HG02981 (cell line): Measurements from ENCODE around the gene POLR2E.

Experiments used
- ATAC-seq: cut with Tn5 transposase; IDR thresholded peaks from one replicate; pipeline ENCODE4 v1.9.1; 2021; ENCODE audit warnings: mild to moderate bottlenecking, moderate library complexity; ENCODE audit not compliant: unreplicated experiment

POLR2E gene

DNA sequence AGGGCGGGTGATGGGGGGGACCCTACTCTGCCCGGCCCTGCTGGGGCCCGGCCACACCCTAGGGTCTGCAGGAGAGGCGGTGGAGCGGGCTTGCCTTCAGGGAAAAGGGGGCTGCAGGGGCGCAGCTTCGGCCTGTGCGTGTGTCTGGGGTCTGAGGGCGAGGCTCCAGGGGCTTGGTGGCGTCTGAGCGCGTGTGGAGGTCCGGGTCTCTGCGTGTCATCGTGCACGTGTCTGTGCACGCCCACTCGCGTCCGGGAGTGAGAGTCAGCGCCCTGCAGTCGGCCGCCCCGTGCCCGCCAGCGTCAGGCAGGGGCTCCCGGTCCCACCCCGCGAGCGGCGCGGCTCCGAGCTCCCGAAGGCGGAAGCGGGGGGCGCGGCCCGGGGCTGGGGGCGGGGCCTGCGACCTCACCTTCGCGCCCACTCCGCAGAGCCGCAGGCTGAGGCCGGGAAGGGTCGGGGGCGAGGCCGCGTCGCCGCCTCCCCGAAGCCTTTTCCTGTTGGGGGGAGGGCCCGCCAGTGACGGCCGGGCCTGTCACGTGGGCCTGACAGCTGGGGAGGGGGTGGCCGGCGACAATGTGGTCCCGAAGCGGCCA, 28.3 kb downstream of the POLR2E start, which contains the start of gene ARHGAP45:
ARHGAP45 (plus strand) TSS at position 420 of the 593 bp plus-strand sequence. CDS start 239 bp downstream, outside the sequence.
- ATAC-seq = no peak

DNA sequence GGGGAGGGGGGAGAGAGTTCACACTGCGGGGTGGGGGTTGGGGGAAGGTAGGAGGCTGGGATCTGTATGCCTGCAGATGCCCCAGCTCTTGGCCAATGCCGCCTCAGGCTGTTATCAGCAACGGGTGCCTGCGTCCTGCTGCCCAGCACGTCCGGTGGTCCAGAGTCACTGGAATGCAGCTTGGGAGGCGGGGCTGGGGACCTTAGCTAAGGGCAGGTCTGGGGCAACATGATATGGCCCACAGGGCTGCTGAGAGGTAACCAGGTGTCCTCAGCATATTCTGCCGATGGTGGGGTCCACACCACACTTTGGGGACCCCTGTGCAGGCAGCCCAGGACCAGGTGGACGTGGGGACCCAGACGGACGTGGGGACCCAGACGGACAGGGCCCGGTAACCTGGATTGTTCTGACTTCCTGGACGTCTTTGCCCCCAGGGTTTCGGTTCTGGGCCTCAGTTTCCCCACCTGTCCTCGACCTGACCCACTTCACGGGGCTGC, 28.9 kb downstream of the POLR2E start:
- ATAC-seq = no peak

DNA sequence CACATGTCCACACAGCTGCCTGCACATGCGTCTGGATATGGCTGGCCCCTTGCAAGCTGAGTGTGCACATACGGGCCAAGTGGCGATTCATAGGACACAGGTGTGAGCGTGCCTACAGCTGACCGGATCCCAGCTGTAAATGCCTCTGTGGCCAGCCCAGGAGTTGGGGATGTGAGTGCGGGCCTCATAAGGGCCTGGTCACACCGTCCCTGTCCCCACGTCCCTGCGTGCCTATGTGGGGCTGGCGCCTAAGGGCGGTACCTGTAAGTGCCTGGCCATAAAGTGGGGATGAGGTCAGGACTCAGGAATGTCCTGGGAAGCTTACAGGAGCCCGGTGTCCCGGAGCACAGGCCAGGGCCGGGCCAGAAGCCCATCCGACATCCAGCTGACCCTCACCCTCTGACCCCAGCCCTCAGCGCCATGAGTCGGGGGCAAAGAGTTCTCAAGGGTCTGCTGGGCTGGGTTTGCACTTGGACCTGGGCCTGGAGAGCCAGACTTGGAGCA, 29.5 kb downstream of the POLR2E start:
- no peak for ATAC-seq

DNA sequence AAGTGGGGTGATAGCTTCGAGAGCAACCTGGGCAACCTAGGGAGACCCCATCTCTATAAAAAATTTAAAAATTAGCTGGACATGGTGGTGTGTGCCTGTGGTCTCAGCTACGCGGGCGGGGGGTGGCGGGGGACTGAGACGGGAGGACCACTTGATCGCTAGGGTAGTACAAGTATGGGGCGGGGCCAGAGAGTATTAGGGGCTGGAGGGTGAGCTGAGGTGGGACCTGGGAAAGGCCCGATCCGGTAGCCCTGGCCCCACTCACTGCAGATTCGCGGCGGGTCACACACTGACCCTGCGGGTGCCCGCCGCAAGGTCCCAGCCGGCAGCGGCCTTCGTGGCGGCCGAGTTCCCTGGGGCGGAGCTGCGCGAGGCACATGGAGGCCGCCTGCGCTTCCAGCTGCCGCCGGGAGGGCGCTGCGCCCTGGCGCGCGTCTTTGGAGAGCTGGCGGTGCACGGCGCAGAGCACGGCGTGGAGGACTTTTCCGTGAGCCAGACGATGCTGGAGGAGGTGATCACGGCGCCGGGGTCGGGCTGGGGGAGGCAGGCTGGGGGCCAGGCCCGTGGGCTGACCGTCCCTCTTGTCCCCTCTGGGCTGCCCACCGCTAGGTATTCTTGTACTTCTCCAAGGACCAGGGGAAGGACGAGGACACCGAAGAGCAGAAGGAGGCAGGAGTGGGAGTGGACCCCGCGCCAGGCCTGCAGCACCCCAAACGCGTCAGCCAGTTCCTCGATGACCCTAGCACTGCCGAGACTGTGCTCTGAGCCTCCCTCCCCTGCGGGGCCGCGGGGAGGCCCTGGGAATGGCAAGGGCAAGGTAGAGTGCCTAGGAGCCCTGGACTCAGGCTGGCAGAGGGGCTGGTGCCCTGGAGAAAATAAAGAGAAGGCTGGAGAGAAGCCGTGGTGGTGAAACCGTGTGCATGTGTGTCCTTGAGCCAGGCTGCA, 30.2 kb downstream of the POLR2E start:
- ATAC-seq = no peak

DNA sequence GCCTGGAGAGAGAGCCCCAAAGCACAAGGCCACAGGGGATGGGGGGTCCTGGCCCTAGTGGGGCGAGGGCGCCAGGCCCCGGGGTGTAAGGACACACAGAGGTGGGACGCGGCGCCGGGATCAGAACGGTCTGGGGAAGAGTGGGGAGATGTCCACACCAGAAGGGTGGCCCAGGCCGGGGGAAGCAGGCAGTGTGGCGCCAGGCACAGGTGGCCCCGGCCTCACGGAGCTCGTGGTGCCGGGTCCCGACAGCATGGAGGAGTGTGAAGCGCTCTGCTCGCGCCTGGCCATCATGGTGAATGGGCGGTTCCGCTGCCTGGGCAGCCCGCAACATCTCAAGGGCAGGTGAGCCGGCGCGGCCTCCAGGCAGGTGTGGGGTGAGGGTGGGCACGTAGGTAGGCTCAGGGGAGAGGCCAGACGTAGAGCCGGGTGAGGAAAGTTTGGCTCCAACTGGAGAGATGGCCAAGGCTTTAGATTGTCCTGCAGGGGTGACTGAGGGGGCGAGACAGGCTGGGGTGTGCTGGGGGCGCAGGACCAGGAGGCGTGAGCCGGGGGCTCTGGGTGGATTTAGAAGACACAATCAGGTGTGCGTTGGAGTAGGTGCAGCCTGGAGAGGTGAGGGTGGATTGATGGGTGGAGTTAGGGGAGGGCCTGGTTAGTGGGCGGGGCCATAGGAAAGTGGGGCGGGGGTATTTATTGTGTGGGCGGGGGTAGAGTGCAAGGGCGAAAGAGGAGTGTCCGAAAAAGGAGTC, 31.1 kb downstream of the POLR2E start:
- no peak for ATAC-seq

DNA sequence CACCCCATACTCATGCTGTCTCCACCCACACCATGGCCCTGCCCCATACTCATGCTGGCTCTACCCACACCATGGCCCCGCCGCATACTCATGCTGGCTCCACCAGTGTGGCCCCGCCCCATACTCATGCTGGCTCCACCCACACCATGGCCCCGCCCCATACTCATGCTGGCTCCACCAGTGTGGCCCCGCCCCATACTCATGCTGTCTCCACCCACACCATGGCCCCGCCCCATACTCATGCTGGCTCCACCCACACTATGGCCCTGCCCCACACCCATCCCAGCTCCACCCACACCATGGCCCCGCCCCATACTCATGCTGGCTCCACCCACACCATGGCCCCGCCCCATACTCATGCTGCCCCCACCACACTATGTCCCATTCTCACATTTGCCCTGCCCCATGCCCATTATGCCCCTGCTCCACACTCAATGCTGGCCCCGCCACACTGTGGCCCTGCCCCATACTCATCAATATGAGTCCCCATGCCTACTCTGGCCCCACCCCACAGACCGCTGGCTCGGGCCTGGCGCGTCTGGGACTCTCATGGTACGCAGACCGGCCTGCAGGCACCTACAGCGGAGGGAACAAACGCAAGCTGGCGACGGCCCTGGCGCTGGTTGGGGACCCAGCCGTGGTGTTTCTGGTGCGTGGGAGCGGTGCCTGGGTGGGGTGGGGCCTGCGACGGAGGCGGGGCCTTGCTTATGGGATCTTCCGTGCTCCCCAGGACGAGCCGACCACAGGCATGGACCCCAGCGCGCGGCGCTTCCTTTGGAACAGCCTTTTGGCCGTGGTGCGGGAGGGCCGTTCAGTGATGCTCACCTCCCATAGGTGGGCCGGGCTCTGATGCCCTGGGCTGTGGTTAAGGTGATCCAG, 31.9 kb downstream of the POLR2E start:
- ATAC-seq = no peak

DNA sequence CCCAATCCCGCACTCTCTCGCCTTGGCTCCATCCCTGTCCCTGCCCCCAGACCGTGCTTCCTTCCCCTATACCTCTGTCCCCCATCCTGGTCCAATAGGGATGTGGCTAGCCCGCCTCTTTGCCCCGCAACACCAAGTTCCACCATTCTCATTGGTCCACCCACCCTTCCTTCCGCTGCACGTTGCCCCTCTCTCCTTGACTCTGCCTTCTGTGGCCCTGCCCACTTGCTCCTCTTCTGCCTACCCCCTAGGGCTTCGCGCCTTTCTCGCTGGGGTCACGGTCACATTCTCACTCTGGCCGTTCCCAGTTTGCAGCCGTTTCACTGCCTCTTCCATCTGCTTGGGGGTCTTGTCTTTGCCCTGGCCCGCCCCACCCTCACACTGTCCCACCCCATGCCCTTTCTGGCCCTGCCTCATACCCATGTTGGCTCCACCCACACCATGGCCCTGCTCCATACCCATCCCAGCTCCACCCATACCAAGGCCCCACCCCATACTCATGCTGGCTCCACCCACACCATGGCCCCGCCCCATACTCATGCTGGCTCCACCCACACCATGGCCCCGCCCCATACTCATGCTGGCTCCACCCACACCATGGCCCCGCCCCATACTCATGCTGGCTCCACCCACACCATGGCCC, 32.7 kb downstream of the POLR2E start:
- ATAC-seq = no peak

DNA sequence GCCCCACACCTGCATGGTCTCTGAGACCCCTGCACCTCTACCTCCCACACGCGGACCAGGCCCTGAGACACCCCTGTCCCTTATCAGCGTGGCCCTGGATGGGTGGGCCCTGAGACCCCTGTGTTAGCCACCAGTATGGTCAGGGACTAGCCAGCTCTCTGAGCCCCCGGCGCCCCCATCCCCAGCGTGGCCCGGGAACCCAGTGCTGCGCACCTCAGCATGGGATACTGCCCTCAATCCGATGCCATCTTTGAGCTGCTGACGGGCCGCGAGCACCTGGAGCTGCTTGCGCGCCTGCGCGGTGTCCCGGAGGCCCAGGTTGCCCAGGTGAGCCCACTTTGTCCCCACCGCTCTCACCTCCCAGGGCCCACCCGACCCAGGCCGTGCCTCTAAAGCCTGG, 33.2 kb downstream of the POLR2E start:
- ATAC-seq = no peak

DNA sequence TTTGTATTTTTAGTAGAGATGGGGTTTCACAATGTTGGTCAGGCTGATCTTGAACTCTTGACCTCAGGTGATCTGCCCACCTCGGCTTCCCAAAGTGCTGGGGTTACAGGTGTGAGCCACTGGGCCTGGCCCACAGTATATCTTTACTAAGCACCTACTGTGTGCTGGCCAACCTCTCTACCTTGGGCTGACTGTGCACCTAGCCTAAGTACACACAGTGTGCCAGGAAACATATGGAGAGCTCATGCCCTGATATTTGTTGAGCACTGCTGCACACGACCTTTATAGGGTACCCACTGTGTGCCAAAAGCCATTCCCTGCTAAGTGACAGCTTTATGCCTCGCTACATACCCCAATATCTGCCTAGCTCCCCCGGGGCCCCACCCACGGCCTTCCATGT, 34.5 kb downstream of the POLR2E start:
- no peak for ATAC-seq

DNA sequence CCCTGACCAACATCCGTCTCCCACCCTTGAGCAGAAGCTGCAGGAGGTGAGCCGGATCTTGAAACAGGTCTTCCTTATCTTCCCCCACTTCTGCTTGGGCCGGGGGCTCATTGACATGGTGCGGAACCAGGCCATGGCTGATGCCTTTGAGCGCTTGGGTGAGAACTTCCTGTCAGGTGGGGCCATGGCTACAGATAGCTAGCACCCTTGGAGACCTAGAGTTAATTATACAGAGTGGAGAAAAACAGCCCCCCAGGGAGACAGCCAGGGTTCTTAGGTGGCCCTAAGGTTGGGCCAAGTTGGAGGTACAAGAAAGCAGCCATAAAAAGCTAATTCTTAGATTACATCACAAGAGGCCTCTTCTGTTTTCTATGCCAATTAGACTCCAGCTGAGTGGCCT, 37.1 kb downstream of the POLR2E start:
- ATAC-seq = no peak

DNA sequence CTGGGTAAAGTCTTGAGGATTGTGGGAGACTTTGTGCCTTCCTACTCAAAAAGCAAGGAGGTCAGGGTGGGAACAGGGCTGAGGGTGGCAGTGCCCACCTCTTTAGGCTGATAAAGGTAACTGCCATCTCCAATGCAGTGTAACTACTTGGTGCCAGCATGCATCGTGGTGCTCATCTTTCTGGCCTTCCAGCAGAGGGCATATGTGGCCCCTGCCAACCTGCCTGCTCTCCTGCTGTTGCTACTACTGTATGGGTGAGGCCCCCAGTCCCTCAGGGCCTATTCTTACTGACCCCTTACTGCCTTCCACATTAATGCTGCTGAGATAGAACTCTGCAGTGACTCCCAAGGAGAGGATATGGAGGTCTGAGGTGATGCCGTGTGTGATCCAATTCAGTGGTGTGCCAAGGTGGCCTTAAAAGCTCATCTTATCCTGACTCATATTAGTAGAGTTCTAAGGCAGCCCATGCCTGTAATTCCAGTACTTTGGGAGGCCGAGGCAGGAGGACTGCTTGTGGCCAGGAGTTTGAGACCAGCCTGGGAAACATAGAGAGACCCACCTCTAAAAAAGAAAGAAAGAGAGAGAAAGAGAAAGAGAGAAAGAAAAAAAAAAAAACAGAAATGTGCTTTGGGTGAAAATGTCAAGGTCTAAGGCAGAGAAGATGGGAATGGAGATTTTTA, 37.9 kb downstream of the POLR2E start:
- ATAC-seq = no peak

DNA sequence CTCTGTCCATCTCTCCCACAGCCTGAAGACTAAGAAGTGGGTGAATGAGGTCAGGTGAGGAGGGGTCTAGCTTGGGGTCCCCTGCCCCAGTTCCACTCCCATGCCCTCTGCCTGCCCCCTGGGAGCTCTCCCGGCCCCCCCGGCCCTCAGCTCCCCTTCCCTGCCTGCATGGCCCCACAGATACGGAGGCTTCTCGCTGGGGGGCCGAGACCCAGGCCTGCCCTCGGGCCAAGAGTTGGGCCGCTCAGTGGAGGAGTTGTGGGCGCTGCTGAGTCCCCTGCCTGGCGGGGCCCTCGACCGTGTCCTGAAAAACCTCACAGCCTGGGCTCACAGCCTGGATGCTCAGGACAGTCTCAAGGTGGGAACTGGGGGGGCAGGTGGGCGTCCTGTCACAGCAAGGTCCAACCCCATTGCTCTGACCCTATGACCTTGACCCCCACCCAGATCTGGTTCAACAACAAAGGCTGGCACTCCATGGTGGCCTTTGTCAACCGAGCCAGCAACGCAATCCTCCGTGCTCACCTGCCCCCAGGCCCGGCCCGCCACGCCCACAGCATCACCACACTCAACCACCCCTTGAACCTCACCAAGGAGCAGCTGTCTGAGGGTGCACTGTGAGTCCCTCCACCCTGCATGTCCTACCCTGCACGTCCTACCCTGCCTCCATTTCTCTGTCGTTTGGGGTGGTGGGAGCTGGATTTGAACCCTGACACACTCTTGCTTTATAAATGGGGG, 39.1 kb downstream of the POLR2E start:
- ATAC-seq = no peak

DNA sequence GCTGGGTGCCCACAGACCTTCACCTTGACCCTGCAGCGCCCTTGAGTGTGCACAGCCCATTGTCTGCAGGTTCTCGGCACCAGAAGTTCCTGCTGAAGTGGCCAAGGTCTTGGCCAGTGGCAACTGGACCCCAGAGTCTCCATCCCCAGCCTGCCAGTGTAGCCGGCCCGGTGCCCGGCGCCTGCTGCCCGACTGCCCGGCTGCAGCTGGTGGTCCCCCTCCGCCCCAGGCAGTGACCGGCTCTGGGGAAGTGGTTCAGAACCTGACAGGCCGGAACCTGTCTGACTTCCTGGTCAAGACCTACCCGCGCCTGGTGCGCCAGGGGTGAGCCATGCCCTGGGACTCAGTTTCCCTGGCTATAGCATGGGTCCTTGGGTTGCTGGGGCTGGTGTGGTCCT, 40.1 kb downstream of the POLR2E start:
- no peak for ATAC-seq

DNA sequence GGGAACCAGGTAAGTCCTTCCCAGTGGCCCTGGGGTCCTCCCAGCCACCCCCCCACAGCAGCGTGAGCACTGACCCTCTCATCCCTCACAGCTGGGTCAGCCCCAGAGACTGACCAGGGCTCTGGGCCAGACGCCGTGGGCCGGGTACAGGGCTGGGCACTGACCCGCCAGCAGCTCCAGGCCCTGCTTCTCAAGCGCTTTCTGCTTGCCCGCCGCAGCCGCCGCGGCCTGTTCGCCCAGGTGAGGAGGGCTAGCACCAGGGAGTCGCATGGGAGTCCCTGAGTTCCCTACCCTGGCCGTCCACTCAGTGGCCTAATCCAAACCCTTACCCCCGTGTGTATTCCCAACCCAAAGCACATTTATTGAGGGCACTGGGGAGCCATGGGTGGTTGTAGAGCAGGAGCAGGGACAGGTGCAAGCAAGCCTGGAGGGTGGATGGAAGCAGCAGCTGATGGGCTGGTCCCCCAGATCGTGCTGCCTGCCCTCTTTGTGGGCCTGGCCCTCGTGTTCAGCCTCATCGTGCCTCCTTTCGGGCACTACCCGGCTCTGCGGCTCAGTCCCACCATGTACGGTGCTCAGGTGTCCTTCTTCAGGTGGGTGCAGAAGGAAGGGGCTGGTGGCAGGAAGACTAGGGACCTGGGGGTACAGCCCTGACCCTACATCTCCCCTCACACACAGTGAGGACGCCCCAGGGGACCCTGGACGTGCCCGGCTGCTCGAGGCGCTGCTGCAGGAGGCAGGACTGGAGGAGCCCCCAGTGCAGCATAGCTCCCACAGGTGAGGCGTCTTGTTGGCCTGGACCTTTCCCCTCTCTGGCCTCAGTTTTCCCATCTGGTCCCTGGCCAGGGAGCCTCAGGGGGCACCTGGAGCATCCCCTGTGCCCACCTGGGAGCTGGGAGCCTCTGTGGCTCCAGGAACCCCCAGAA, 40.8 kb downstream of the POLR2E start:
- no peak for ATAC-seq

DNA sequence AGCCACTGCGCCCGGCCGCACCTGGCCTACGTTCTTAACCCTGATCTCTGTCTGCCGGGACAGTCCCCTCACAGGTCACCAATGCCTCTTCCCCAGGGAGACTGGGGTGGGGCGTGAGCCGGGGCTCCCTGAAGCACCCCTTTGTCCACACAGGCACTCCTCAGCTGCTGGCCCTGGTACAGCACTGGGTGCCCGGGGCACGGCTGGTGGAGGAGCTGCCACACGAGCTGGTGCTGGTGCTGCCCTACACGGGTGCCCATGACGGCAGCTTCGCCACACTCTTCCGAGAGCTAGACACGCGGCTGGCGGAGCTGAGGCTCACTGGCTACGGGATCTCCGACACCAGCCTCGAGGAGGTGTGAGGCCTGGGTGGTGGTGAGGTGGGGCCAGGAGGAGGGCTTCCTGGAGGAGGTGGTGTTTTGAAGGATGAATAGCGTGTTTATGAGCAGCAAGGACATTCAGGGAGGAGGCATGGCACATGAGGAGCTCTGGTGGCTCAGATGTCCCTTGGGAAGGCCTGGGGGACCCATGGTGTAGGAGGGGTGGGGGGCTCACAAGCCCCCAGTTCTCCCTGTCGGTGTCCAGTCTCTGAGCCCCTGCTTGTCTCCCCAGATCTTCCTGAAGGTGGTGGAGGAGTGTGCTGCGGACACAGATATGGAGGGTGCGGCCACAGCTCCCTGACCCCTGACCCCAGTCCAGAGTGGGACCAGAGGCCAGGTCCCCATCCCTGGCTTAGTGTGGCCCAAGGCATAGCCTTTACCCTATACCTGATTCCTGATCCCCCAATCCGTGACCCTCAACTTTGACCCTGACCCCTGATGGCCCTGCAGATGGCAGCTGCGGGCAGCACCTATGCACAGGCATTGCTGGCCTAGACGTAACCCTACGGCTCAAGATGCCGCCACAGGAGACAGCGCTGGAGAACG, 41.7 kb downstream of the POLR2E start:
- no peak for ATAC-seq

DNA sequence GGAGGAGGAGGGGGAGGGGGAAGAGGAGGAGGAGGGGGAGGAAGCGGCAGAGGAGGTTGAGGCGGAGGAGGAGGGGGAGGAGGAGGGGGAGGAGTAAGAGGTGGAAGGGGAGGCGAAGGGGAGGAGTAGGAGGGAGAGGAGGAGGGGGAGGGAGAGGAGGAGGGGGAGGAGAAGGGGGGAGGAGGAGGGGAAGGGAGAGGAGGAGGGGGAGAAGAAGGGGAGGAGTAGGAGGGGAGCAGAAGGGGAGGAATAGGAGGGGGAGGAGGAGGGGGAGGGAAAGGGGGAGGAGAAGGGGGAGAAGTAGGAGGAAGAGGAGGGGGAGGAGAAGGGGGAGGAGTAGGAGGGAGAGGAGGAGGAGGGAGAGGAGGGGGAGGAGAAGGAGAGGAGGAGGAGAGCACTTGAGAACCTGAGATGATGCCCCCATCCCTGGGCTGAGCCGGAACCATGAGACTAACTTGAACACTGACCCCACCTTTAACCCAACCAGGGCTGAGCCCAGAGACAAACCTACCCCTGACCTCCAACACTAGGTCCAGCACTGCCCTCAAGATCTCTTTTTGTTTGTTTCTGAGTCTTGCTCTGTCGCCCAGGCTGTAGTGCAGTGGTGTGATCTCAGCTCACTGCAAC, 42.7 kb downstream of the POLR2E start:
- no peak for ATAC-seq
